Calu3 (cell line): Measurements from ENCODE around the gene CDH18. TPM values are rescaled to one million over a fixed set of nuclear protein-coding genes. Genes with fewer than 3 reads are reported as not detected.

Experiments
- BruUV-seq: library from RNA; stranded (reverse); fragments of 400-500 nt; replicated peaks from 2 replicates; lab custom pipeline; 2021; lab: Mats Ljungman, UMichigan
- CTCF ChIA-PET: fragments of 300-600 bp; sonication (Branson Sonifier 250); formaldehyde crosslinking; loops from one replicate; lab custom pipeline; 2022; ENCODE audit warnings: antibody characterized with exemption; lab: Charles Lee
- DNase-seq: peaks from one replicate; pipeline ENCODE4 v3.0.0; 2022
- H3K27ac Mint-ChIP-seq: one replicate; pipeline ENCODE4 v1.8.0; 2022; ENCODE audit warnings: mixed read lengths; ENCODE audit not compliant: unreplicated experiment
- H3K27me3 Mint-ChIP-seq: one replicate; pipeline ENCODE4 v1.8.0; 2022; ENCODE audit warnings: mixed read lengths; ENCODE audit not compliant: unreplicated experiment
- H3K36me3 Mint-ChIP-seq: one replicate; pipeline ENCODE4 v1.8.0; 2022; ENCODE audit warnings: mild to moderate bottlenecking, moderate library complexity, mixed read lengths; ENCODE audit not compliant: insufficient read depth, unreplicated experiment
- H3K4me1 Mint-ChIP-seq: one replicate; pipeline ENCODE4 v1.8.0; 2022; ENCODE audit warnings: mild to moderate bottlenecking, low read depth, mixed read lengths; ENCODE audit not compliant: unreplicated experiment
- H3K4me3 Mint-ChIP-seq: one replicate; pipeline ENCODE4 v1.8.0; 2022; ENCODE audit warnings: mild to moderate bottlenecking, low read depth, moderate library complexity, mixed read lengths; ENCODE audit not compliant: unreplicated experiment
- H3K9me3 Mint-ChIP-seq: one replicate; pipeline ENCODE4 v1.8.0; 2022; ENCODE audit warnings: low read depth, mixed read lengths; ENCODE audit not compliant: unreplicated experiment
- intact Hi-C: fragments of 100-400 bp; cut with micrococcal nuclease; formaldehyde crosslinking; loops from one replicate; pipeline ENCODE4 v1.10.0; 2022; ENCODE audit not compliant: unreplicated experiment
- total RNA-seq: library from RNA; stranded (reverse); gene quantifications from 2 replicates; pipeline ENCODE4 v1.2.3, GENCODE V29; 2022
- TF ChIP-seq, protein P1 (sequence below): fragments of 200-600 bp; IDR thresholded peaks from one replicate; pipeline ENCODE4 v1.8.0; 2022; ENCODE audit warnings: antibody characterized with exemption; ENCODE audit not compliant: unreplicated experiment

The CDH18 gene
- total RNA-seq, 1 experiment from 2014 or later, result not detected

DNA sequence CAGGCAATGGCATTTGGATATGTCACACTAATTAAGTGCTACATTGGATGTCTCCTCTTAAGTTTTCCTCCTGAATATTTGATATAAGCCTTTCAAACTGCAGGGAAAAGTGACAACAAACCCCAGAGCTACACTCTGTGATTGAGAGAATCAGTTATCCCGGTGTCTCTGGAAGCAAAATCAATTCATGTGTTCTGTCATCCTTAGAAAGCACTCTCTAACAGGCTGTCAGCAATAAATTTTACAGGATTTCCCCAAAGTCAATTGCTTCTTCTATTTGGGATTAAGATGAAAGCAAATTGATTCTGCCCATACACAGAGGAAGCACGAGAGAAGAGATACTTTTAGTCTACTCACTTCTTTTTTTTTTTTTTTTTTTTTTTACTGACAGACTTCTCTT lies 332.4 kb downstream of the CDH18 start:
- Mint-ChIP-seq H3K36me3 (no peaks in the 10 kb centered on the region), H3K27me3 (no peaks in the 10 kb centered on the region), H3K4me3 (no peak overlapping the region), H3K4me1 (no peaks in the 10 kb centered on the region), H3K27ac (no peak overlapping the region), H3K9me3 (no peaks in the 10 kb centered on the region)
- TF ChIP-seq, protein P1, sequence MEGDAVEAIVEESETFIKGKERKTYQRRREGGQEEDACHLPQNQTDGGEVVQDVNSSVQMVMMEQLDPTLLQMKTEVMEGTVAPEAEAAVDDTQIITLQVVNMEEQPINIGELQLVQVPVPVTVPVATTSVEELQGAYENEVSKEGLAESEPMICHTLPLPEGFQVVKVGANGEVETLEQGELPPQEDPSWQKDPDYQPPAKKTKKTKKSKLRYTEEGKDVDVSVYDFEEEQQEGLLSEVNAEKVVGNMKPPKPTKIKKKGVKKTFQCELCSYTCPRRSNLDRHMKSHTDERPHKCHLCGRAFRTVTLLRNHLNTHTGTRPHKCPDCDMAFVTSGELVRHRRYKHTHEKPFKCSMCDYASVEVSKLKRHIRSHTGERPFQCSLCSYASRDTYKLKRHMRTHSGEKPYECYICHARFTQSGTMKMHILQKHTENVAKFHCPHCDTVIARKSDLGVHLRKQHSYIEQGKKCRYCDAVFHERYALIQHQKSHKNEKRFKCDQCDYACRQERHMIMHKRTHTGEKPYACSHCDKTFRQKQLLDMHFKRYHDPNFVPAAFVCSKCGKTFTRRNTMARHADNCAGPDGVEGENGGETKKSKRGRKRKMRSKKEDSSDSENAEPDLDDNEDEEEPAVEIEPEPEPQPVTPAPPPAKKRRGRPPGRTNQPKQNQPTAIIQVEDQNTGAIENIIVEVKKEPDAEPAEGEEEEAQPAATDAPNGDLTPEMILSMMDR, result no peak
- no TSS peak for BruUV-seq
- CTCF ChIA-PET, result no interaction called here
- intact Hi-C loops, result no loop called here
- DNase-seq, result no peak

DNA sequence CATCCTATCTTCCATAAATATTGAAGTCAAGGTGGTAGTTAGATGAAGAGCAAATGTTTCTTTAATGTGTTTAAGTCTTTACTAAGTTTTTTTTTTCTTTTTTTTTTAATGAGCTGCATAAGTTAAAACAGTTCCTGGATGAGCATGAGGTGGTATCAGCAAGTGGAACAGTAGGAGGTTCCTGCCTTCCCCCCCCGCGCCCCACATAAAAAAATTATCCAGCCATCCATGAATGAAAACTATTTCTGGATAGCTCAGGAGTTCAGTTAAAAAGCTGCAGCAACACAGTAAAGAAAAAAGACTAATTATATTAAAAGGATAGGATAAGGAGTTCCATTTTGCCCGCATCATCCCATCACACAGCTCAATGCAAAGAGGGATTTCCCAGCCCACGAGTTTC lies 349.5 kb downstream of the CDH18 start:
- CTCF ChIA-PET, result interaction anchor here (0.6 kb wide), 1 partner anchor 856 kb away, joined by 4 read pairs; no protein-coding TSS in a partner anchor
- no peaks in the 10 kb centered on the region for H3K4me1 Mint-ChIP-seq
- no peaks in the 10 kb centered on the region for H3K27me3 Mint-ChIP-seq
- no peak overlapping the region for H3K4me3 Mint-ChIP-seq
- peaks cover 4% of the 10 kb centered on the region for H3K9me3 Mint-ChIP-seq
- intact Hi-C loops, result no loop called here
- no peaks in the 10 kb centered on the region for H3K36me3 Mint-ChIP-seq
- TF ChIP-seq, protein P1, result no peak
- BruUV-seq, result no TSS peak
- no peak overlapping the region for H3K27ac Mint-ChIP-seq
- DNase-seq, result no peak

DNA sequence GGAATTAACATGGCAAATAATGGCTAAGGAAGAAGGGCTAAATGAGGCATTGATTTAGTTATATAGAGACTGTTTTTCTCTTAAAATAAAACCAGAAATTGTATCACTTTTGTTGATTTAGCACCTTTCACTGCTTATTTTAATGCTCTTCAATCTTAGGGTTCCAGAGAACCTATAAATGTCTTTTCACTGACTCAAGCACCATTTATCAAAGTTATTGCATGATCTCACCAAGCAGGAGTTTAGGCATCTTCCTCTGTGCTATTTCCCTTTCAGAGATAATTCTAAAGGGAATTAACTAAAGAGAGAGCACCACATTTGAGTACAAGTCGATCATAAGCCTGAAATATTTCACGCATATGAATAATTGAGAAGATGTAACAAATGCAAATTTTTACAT lies 357.1 kb downstream of the CDH18 start:
- Mint-ChIP-seq H3K4me3 (no peak overlapping the region), H3K27me3 (no peaks in the 10 kb centered on the region), H3K27ac (no peak overlapping the region), H3K4me1 (no peaks in the 10 kb centered on the region), H3K36me3 (no peaks in the 10 kb centered on the region), H3K9me3 (no peaks in the 10 kb centered on the region)
- DNase-seq, result no peak
- BruUV-seq, result no TSS peak
- intact Hi-C loops, result no loop called here
- TF ChIP-seq, protein P1, result no peak
- CTCF ChIA-PET, result no interaction called here

DNA sequence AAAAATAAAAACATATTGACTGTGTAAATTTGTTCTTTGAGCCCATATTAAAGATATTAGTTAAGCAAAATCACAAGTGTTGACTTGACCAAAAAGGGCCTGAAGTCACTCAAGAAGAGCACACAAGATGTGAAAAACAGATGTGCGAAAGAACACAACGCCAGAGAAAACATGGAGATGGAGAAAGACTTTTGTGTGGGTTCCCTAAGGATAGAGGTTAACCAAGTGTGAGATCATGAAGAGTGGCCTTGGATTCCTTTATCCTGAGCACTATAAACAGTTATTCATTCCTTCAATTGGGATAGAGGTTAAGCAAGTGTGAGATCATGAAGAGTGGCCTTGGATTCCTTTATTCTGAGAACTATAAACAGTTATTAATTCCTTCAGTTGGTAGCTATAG lies 361.8 kb downstream of the CDH18 start:
- Mint-ChIP-seq H3K9me3 (peaks cover 3% of the 10 kb centered on the region), H3K36me3 (no peaks in the 10 kb centered on the region), H3K27me3 (no peaks in the 10 kb centered on the region), H3K4me1 (no peaks in the 10 kb centered on the region), H3K27ac (no peak overlapping the region), H3K4me3 (no peak overlapping the region)
- DNase-seq, result no peak
- TF ChIP-seq, protein P1, result no peak
- CTCF ChIA-PET, result no interaction called here
- intact Hi-C loops, result no loop called here
- BruUV-seq, result no TSS peak

DNA sequence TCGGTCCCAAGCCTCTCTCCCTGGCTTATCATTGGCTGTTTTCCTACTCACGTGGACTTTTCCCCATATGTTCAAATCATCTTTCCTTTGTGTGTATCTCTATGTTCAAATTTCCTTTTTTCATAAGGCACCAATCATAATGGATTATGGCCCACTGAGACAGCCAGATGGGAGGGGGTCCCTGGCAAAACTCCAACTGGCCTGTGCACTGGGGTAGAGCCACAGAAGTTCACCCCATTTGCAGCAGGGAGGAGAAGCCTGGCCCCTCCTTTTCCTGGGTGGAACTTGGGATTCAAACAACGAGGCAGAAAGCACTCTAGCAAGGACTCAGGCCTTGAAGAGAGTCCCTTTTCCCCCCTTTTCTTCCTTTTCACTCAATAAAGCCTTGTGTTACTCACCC lies 362.4 kb downstream of the CDH18 start:
- TF ChIP-seq, protein P1, result no peak
- DNase-seq, result no peak
- no peaks in the 10 kb centered on the region for H3K36me3 Mint-ChIP-seq
- BruUV-seq, result no TSS peak
- no peaks in the 10 kb centered on the region for H3K4me1 Mint-ChIP-seq
- intact Hi-C loops, result no loop called here
- H3K27me3 Mint-ChIP-seq, result no peaks in the 10 kb centered on the region
- peaks cover 3% of the 10 kb centered on the region for H3K9me3 Mint-ChIP-seq
- no peak overlapping the region for H3K27ac Mint-ChIP-seq
- CTCF ChIA-PET, result no interaction called here
- H3K4me3 Mint-ChIP-seq, result no peak overlapping the region
